Erythroblast (primary cell): ENCODE measurements around the gene C1QL3.

Source experiments
- GATA1 ChIP-seq: IDR thresholded peaks from 2 replicates; pipeline ENCODE4 v1.6.1; 2011; ENCODE audit warnings: low read depth, mild to moderate bottlenecking, control low read depth, low read length, moderate library complexity
- POLR2A ChIP-seq: IDR thresholded peaks from 2 replicates; pipeline ENCODE4 v1.6.1; 2011; ENCODE audit warnings: mild to moderate bottlenecking, low read length

GRCh38 chr10:16483241-16483917 is 38.3 kb downstream of the C1QL3 start:
- TF ChIP-seq POLR2A, result no peak
- no peak for TF ChIP-seq GATA1
